ENCODE data around the gene PDIA5.

Gene PDIA5

DNA sequence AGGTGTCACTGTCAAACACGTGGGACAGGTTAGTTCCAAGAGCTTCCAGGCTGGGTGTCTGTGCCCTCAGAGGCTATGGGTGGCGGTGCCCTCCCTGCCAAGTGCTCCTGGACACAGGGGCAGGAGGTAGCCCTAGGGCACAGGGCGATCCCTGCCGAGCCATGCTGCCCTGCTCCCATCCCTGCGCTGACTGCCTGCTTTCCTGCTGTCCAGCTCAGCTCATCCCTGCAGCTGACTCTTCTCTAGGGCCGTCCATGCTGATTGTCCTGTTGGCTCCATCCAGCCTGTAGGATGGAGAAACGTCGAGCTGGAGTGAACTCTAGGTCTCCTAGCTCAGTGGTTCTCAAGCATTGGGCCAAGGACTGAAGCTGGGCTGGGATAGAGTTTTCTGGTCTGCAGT is 3.7 kb downstream of the PDIA5 start:
- in situ Hi-C loops (cut with MboI; ENCODE audit: low sequenced_read_pairs): no loop called here

DNA sequence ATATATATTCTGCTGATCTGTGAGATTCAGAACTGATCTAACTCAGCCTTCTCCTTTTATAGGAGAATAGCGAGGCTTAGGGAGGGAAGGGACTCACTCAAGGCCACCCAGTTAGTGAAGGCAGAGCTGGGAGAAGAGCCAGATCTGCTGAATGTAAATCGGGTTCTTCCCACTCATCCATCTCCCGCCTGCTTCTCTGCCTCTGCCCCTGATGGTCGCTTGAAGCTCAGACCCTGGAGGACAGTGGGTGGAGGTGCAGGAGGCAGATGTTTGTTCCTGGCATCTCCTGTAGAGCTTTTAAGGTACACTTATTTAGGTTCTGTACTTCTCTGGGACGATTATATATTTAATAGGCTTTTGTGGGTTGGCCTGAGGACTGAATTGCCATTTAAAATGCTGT is 4.3 kb downstream of the PDIA5 start:
- in situ Hi-C loops (cut with MboI; ENCODE audit: low sequenced_read_pairs): no loop called here

DNA sequence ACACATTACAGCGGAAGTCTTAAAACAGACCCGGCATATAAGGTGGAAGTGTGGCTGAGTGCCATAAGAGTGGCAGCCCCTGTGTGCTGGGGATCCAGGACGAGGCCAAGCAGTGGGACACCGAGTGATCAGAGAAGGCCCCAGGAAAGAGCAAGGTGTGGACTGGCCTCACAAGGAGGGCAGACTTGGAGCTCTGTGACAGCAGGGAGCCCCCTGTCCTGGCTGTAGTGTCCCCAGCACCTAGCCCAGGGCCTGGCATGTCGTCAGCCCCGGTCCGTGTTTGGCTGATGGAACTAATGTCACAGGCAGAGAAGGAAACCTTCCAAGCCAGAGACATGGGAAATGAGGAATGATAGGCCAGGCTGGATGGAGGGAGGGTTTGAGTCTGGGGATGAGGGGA is 4.8 kb downstream of the PDIA5 start:
- in situ Hi-C loops (cut with MboI; ENCODE audit: low sequenced_read_pairs): no loop called here

DNA sequence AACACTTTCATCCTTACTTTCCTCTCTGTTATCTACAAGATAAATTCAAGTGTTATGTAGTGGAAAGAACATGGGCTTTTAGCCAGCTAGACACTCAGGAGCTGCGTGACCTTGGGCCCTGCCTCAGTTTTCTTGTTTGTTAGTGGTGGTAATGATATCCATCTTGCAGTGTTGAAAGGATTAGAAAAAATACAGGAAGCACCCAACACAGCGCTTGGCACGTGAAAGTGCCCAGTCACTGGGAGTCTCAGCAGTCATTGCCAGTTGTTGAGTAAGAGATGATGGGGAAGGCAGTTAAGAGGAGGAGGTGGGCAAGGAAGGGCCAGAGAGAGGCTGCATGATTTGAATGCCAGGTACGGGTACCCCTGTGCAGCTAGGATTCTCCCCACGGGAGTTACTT is 5.3 kb downstream of the PDIA5 start:
- in situ Hi-C loops (cut with MboI; ENCODE audit: low sequenced_read_pairs): no loop called here

DNA sequence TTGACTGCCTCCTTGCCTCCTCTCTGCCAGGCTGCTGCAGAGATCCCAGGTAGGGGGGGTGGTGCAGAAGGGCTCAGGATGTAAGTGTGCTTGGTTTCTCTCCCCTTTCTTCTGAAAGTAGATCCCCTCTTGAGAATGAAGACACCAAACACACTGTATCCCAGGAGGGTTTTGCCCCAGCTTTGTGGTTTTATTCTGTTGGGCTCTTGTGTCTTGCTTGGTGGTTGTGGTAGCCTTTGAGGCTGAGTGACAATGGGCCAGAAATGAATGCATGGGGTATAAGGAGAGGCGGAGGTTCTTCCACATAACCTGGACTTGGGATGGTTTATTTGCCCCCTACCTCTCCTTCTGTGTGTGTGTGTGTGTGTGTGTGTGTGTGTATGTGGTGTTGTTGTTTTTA is 5.7 kb downstream of the PDIA5 start:
- in situ Hi-C loops (cut with MboI; ENCODE audit: low sequenced_read_pairs): no loop called here

DNA sequence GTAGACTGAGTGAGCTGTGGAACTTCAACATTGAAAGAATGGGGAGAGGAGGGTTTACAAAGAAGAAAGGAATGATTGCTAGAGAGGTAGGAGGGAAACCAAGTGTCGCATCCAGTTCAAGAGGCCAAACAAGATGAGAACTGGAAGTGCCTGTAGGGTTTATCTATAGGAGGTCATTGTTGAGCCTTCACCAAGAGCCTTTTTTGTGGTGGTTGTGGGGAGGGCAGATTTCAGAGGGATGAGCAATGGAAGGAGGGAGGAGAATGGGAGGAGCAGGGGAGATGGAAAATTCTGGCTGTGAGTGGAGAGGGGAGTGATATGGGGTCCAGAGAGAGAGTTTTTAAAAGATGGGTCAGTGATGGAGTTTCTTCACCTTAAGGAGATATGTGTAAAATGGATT is 8.5 kb downstream of the PDIA5 start:
- in situ Hi-C loops (cut with MboI; ENCODE audit: low sequenced_read_pairs): no loop called here

DNA sequence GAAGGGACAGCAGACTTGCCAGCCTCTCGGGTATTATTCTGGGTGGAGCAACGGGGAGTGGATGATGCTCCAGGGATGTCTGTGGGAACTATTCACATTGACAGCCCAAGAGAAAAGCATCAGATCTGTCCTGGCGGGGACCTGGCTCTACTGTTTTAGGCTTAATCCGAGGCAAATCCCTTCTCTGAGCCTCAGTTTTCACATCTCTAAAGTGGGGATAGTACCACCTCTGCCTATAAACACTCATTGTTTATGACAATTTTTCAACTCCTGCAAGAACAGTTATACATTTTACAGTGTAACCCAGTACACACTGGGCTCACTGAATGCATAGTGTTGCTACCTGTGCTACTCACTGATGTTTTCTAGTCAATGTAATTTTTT is 9.3 kb downstream of the PDIA5 start:
- in situ Hi-C loops (cut with MboI; ENCODE audit: low sequenced_read_pairs): no loop called here

DNA sequence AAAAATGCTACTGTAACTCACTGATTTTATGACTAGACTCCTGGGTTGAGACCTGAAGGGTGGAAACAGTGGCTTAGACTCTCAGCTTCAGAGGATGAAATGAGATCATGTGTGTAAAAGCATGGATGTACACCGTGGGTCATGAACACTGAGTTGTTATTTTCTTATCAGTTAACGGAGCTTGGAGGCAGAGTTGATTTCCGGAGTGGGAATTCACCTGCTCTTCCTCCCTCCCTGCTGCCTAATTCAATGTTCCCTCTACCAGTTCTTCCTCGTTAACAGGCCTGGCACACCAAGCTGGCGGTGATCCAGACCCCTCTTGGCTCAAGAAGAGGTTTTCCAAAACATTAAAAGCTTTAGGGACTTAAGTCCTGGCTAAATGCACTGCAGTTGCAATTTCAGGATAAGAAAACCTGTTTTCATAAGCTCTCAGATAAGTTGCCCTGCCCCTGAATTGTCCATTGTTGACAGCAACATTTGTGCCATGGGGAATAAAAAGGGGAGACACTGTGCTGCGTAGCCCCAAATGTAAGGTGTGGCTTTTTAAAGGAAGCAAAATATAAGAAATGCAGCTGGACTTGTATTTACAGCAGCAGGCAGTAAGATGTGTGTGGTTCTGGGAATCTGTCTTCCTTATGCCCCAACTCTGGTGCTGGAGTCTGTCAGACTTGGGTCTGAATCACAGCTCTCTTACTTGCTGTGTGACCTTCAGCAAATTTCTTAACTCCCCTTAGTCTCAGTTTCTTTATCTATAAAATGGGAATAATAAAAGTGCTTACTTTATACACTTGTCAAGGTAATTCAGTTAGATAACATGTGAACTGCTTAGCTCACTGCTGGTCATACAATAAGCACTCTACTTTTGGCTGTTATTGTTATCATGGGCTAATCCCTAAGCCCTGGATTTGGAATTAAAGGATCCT is 9.9 kb downstream of the PDIA5 start:
- in situ Hi-C loops (cut with MboI; ENCODE audit: low sequenced_read_pairs): no loop called here

DNA sequence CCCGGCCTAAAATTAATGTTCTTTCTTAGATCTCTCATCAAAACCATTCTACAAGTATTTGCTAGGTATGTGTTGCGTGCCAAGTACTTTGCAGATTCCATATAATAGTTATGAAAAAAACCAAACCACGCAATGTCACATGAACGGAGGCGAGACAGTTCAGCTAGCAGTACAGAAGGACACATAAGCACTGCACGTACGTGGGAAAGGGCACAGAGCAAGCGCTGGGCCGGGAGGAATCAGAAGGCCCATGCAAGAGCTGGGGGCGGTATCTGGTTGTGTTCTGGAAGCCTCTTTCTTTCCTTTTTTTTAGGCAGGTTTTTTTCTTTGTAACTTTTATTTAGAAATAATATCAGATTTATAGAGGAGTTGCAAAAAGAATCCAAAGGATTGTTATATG is 11.3 kb downstream of the PDIA5 start:
- in situ Hi-C loops (cut with MboI; ENCODE audit: low sequenced_read_pairs): no loop called here

DNA sequence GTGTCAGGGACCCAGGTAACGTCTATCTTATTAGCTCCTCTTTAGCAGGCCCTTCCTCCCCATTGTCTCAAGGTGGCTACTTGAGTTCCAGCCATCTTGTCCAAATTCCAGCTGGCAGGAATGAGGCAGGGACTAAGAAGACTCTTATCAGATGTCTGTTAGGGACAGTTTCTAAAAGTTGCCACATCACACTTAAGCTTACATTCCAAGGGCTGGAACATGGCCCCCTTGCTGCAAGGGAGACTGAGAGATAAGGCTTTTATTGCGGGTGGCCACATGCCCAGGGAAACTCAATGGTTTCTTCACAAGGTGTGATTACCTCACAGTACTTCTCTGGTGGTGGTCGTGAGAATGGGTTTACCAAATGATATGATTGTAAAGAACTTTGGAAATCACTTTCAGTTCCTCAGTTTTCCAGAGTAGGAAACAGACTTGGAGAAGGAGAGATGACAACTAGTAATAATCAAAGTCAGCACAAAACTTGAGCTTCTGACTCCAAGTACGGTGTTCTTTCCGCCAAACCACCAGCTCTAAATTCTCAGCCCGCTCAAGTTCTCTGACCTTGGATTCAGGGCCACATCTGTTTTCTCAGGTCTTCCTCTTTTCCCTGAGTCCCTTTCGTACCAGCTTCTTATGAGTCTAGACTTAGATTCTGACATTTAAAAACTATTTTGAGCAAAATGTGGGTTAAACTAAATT is 14.2 kb downstream of the PDIA5 start:
- in situ Hi-C loops (cut with MboI; ENCODE audit: low sequenced_read_pairs): no loop called here

DNA sequence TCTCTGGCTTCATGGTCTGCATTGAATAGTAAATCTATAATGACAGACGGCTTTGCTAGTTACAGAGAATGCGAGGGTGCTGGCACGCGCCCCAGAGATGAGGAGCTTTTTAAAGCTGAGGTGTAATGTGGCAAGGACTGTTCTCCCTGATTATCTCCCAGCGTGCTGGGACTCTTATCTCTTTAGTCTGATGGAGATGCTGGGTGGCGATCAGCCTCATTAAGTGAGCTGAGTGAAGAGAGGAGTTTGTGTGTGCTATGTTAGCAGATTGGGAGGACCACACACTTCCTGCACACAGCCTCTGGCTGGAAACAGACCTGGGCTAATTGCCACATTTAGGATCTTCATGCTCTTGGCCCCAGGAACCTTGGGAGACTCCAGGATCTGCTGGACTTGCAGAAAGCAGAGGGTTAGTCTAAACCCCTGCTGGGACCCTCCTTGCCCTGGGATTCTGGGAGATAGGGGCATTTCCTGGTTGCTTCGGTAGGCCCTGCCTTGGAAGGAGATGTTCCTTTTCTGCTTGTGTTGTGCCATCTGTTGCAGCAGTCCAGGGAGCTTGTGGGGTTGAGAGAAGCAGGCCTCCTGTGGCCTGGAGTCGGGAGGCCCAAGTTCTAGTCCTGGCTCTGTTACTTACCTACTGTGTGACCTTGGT is 15.0 kb downstream of the PDIA5 start:
- in situ Hi-C loops (cut with MboI; ENCODE audit: low sequenced_read_pairs): no loop called here

DNA sequence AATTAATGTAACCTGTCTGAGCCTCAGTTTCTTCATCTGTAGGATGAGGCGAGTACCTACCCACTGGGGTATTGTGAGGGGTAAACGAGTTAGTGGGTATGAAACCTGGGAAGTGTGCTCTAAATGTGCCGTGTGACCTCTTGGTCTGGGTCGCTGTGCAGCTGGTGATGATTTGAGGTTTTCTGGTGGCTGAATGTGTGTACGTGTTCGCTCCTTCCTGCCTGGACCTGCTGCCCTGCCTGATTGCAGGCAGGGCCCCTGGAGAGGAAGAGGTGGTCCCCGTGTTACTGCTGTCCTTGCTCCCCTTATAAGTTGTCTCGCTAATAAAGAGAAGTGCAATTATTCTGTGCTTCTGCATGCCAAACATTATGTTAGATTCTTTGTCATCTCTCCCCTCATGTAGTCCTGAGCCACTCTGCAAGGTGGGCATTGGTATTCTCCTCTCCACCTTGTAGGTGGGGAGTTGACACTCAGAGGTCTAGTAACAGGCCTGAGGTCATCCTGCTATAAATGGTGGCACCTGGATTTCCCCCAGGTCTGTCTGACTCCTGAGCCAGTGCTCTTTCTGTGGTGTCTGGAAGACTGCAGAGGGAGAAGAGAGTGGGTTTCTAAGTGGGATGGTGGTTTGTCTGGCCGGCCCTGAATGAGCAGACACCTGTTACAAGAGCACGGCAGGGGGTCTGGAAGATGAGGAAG is 15.7 kb downstream of the PDIA5 start:
- in situ Hi-C loops (cut with MboI; ENCODE audit: low sequenced_read_pairs): no loop called here

DNA sequence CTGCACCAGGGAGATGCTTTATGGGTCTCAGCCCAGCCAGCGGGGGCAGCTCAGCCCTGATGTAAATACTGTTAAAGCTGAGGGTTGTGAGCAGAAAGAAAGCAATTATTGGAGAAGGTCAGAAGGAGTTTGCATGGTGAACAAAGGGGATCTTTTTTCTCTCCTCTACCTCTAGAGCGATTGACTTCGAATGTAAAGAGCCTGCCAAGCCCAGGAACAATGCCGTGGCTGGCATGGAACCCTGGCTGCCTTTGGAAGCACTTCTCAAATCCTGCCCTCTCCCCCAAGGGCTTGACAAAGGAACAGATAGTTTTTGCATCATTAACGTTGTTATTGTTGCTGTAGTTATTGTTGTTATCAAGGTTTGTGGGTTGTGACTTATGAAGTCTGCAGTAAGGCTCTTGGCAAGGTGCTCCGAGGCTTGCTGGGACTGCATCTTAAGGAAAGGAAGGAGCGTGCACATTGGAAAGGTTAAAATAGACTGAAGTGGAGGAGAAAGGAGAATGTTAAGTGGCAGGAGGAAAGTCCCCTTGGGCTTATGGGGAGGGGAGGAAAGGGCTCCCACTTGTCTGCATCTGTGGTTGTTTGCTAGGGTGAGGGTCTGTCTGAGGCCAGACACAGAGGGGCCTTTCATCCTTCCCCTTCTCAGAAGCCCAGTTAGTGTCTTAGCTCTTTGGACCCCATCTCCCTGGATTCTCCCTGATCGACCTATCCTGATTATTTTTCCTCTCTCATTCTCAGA is 16.7 kb downstream of the PDIA5 start:
- in situ Hi-C loops (cut with MboI; ENCODE audit: low sequenced_read_pairs): no loop called here

DNA sequence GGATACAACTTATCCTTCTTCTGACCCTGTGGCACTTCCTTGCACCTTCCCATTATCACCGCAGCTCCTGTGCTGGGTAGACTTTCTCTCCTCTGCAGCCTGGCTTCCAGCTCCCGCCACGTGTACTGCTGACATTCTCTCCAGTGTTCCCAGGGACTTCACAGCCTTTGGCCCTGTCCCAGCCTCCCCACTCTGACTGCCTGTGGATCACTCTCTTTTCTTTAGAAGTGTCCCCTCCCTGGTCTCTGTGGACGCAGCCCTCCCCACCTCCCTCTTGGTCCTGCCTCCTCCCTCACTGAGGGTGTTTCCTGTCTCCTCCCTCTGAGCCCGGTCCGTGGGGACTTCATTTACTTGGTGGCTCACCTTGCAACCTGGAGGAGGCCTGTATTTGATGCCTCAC is 17.4 kb downstream of the PDIA5 start:
- in situ Hi-C loops (cut with MboI; ENCODE audit: low sequenced_read_pairs): no loop called here

DNA sequence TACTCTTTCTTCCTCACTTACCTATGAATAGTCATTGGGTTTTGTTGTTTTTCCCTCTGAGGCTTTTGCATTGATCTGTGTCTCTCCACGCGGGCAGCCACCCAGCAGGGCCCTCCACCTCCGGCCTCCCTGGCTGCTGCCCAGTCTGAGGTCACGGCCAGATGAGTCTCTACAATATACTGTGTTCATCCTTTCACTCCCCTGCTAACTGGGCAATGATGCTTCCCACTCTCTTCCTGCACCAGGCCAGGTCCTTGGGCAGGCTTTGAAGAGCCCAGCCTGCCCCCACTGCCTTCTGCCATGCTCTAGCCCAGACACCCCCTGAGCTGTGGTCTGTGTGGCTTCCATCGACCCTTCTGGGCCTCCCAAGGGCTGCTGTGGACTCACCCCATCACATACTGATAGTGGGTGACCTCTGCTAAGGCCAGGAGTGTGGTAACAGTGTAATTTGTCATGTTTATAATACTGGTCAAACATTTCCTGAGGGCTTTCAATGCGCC is 18.0 kb downstream of the PDIA5 start:
- in situ Hi-C loops (cut with MboI; ENCODE audit: low sequenced_read_pairs): no loop called here

DNA sequence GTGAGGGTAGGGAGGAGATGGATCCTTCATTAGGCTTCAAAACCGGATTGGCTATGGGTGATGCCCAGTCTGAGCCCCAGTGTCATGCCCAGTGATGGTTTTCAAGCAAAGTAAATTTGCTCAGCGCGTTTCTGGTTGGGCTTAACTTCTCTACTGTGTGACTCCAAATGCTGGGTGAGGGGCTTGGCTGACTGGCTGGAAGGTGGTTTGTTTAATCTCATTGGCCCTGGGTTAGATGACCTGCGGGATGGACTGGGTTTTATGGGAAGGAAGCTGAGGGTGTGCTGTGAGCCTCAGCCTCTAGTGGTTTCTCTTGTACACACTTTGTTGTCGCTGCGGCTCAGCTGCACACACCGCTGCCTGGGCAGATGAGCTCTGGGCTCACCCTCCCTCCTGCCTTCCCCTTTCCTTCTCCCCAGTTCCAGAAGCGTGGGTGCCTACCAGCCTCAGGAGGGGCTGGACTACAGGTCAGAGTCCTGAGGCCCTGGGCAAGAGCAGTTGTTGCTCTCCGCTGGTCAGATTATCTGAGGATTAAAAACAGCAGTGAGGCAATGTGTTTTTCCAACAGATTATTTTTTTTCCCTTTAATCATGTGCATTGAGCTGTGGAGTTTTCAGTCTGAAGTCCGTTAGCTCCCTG is 18.6 kb downstream of the PDIA5 start:
- in situ Hi-C loops (cut with MboI; ENCODE audit: low sequenced_read_pairs): no loop called here

DNA sequence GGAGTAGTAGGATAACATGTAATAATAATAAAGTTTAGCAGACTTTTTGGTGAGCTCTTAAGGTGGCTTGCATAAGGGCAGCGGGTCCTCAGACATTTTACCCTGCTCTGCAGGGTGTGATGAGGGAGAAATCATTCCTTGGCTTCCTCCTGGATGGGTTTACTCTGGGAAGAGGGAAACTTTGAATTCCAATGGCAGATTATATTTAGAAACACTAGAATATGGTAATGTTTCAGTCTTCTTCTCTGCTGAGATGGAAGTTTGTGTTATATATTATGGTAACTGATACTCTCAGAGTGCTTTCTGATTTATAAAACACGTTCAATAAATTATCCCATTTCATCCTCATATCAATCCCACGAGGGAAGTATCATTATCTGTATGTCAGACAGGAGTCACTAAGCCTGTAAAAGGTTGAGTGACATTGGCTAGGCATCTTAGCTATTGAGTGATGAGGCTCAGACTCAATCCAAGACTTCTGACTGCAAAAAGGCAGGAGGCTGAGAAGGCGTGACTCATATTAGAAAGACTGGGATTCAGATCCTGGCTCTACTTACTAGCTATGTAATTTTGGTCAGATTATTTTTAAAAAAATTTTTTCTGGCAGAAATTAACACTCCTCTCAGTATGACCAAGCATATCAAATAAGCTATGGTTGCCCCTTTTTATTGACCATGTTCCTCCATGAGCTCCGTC is 19.3 kb downstream of the PDIA5 start:
- in situ Hi-C loops (cut with MboI; ENCODE audit: low sequenced_read_pairs): no loop called here

DNA sequence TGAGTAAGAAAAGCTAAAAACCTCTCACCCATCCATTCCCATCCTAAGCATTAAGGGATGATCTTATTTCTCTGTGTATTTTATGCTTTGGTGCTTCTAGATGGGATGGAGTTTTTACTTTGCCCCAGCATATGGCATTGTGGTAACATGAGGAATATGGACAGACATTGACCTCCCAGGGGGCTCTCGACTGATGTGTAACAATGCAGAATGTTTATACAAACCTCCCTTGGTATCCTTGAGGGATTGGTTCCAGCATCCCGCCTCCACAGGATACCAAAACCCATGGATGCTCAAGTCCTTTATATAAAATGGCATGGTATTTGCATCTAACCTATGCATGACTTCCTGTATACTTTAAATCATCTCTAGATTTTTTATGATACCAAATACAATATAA is 21.6 kb downstream of the PDIA5 start:
- in situ Hi-C loops (cut with MboI; ENCODE audit: low sequenced_read_pairs): no loop called here

DNA sequence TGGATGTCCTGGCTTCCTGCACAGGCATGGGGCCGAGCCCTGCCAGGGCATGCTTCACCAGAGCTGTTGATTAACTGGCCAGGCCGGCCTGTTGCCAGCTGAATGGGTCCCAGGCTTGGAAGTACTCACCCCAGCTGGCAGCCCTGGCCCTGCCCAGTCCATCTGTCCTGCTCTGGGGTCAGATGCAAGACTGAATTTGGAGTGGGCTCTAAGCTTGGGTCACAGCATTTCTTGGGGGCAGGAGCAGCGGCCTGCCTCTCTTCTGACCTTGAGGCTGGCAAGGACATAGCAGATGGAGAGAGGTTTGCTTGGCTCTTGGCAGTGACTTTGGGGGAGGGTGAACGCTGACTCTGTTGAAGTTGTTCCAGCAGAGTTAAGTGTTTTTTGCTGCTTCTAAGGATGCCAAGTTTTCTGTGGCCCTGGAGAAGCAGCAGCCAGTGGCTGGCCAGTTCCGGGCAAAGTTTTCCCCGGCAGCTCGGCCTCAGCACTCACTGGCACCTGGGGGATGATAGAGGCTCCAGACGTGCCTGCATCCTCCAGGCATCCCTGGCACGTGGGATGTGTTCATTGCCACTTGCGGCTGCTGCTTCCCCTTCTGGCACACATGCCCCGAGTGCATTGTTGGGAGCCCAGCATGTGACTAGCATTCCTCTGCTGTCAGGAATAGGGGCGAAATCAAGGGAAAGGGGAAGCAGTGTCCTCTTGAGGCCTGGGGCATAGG is 22.9 kb downstream of the PDIA5 start:
- in situ Hi-C loops (cut with MboI; ENCODE audit: low sequenced_read_pairs): no loop called here
